ENCODE data around the gene KIAA0930. TPM values are rescaled to one million over a fixed set of nuclear protein-coding genes. Genes with fewer than 3 reads are reported as not detected.

Gene KIAA0930
- total RNA-seq, 1 donor from 2014 or later, result 31.5 TPM

DNA sequence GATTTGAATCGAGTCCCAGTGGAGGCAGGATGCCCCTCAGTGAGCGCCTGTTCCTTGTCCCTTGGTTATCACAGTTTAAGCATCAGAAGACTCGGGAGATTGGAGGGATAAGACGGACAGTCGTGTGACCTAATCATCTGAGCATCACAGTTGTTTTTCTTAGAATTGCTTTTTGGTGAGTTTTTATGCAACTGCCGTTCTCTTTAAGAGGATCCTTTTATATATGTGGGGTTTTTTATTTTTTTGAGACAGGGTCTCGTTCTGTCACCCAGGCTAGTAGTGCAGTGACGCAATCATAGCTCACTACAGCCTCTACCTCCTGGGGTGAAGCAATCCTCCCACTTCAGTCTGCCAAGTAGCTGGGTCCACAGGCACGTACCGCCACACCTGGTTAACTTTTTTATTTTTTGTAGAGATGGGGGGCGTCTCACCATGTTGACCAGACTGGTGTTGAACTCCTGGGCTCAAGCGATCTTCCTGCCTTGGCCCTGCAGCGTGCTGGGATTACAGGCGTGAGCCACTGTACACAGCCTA lies 60.5 kb downstream of the KIAA0930 start:
- no peak for DNase-seq (ENCODE audit: low spot score)

DNA sequence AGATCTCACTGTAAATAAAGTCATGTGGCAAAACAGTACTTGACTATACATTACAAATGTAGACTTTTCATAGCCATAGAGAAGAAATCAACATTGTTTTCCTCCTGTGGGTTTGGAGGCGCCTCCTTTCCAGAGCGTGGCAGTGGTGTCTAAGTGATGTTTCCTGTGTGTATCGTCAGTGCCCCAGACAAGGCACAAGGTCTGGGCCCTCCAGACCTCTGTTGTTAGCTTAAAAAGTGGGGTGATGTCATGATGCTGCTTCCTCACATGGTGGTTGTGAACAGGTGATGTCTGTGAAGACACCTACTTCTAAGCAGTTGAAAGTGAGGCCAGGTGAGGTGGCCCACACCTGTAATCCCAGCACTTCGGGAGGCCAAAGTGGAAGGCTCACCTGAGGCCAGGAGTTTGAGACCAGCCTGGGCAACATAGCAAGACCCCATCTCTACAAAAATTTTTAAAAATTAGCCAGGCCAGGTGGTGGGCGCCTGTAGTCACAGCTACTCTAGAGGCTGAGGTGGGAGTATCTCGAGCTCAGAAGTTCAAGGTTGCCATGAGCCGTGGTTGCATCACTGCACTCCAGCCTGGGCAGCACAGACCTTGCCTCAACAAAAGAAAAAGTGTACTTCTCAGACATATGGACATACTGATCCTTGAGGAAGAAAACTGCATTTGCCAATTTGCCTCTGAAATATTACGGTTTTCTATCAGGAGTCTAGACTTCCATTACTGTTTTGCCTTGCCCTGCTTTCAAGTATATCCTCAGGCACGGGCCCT lies 61.2 kb downstream of the KIAA0930 start:
- no peak for DNase-seq (ENCODE audit: low spot score)

DNA sequence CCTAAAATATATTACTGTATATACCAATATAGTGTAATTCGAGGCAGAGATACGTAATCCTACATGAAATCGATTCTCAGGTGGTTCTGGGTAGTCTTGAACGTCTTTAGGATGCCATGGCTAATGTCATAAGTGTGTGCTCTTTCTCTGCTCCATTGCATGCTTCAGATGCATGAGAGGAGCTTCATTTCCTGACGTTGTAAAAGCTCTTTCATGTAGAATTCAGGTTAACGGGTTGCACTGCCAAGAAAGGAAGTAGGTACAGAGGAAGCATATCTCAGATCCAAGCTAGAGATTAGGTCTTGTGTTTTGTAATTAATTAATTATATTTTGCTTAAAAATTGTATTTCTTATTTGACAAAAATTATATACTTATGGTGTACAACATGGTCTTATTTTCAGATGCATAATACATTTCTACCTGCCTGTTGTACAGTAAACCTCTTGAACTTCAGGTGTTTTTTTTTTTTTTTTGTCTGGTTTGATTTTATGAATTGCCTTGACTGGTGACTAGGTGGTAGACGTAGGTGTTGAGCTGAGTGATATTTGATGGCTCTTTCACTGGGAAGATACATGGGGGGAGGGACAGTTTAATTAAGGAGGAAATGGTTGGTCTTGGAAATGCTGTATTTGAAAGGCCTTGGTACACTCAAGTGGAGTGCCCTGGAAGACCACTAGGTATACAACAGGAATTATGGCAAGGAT lies 67.7 kb downstream of the KIAA0930 start:
- no peak for DNase-seq (ENCODE audit: low spot score)

GRCh38 chr22:45171830-45172229 lies 68.9 kb downstream of the KIAA0930 start:
- DNase-seq (ENCODE audit: low spot score), result no peak

GRCh38 chr22:45169591-45170466 lies 70.9 kb downstream of the KIAA0930 start:
- DNase-seq (ENCODE audit: low spot score), result no peak

GRCh38 chr22:45166932-45167331 lies 73.8 kb downstream of the KIAA0930 start:
- no peak for DNase-seq (ENCODE audit: low spot score)

- peak; percentile 20 for DNase-seq (ENCODE audit: low spot score)
These were observed 76.2 kb downstream of the KIAA0930 start for GRCh38 chr22:45164270-45165088.

DNA sequence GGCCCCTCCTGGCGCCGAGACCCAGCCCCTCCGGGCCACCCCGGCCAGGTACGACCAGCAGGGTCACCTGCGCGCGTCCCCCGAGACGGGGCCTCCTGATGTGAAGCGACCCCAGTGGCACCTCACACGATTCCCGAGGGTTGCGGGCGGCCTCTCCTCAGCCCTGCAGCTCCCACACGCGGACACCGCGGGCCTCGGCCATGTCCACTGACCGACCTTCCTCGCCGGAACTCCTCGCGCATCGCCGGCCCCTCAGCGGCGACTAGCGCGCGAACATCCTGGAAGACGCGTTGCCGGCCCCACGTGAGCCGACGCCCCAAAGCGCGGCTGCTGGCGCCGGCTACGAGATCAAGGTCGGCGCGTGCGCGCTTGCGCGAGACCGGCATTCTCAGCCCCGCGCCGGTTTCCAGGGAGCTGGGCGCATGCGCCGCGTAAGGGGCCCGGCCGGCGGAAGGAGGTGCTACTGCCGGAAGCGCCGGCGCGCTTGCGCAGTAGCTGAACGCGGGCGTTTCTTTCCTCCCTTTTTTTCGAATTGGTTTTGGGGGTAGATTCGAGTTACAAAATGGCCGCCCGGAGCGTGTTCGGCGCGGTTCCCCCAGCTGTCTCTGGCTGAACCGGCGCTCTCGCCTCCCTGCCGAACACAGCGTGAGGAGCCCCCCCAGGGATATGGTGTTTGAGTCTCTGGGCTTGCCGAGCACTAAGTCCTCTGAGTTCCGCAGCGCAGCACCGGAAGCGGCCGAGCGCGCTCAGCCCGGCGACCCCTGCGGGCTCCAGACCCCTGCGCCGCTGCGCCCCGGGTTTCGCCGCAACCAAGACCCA lies 77.0 kb downstream of the KIAA0930 start, which contains the start of gene NUP50:
Gene NUP50 (plus strand): TSS at position 475 of the 819 bp plus-strand sequence. CDS start 4,253 bp downstream, outside the sequence.
- DNase-seq (ENCODE audit: low spot score), result peak; percentile 97

GRCh38 chr22:45163099-45163450 lies 77.6 kb downstream of the KIAA0930 start:
- peak; percentile 23 for DNase-seq (ENCODE audit: low spot score)

GRCh38 chr22:45162531-45162930 lies 78.2 kb downstream of the KIAA0930 start:
- DNase-seq (ENCODE audit: low spot score), result no peak

- DNase-seq (ENCODE audit: low spot score), result peak; percentile 24
These were observed 80.8 kb downstream of the KIAA0930 start for GRCh38 chr22:45159652-45160462.

DNA sequence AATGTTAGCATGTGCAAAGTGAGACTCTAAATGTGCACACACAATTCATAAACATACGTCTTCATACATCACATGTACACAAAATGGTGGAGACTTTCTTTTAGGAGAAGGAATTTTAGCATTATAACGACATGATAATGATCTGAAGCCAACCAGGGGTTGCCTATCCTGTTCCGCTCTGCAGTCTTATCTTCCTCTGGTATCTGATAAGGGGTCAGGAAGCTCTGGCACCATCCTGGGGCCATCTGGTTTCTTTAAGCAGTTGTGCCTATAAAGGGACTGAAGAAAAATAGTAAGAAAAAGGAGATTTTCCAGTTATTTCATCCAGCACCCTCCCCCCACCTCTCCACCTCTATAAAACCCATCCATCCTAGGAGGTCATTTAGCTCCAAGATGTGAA lies 82.8 kb downstream of the KIAA0930 start:
- no peak for DNase-seq (ENCODE audit: low spot score)

GRCh38 chr22:45155050-45155840 lies 85.4 kb downstream of the KIAA0930 start:
- no peak for DNase-seq (ENCODE audit: low spot score)

DNA sequence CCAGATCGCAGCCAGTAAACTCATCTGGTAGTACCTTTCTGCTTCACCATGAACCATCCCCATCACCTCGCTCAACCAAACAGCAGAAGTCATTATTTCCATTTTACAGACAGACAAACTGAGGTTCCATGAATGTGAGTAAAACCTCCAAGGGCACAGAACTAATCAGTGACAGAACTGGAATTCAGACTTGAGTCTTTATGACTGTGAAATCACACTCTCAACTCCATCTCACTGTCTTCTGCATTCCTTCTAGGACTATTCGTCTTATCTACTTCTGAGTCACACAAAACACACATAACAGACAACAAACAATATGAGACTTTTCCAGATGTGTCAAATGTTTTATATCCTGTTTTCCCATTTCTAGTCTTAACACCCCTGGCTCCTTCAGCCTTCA lies 86.3 kb downstream of the KIAA0930 start:
- no peak for DNase-seq (ENCODE audit: low spot score)

- no peak for DNase-seq (ENCODE audit: low spot score)
These were observed 89.2 kb downstream of the KIAA0930 start for GRCh38 chr22:45151503-45151902.

- DNase-seq (ENCODE audit: low spot score), result no peak
These were observed 90.6 kb downstream of the KIAA0930 start for GRCh38 chr22:45150139-45150538.

GRCh38 chr22:45149671-45150070 lies 91.0 kb downstream of the KIAA0930 start:
- no peak for DNase-seq (ENCODE audit: low spot score)

DNA sequence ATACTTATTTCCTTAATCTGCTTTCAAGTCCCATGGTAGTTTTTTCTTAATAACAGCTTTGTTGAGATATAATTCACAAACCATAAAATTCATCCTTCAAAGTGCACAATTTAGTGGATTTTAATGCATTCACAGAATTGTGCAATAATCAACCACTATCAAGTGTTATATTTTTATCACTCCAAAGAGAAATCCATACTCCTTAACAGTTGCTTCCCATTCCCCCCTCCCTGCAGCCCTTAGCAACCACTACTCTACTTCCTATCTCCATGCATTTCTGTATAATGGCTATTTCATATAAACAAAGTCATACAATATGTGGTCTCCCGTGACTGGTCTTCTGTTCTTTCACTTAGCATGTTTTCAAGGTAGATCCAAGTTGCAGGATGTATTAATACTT lies 95.8 kb downstream of the KIAA0930 start:
- DNase-seq (ENCODE audit: low spot score), result no peak
